HG03565 (cell line): ENCODE data around the gene TBC1D10A.
A peak's percentile ranks its signal among the peaks of the same experiment; 100 is the strongest.

Source experiments
- ATAC-seq: cut with Tn5 transposase; IDR thresholded peaks from one replicate; pipeline ENCODE4 v1.9.1; 2021; ENCODE audit warnings: mild to moderate bottlenecking, moderate library complexity; ENCODE audit not compliant: unreplicated experiment

The TBC1D10A gene

DNA sequence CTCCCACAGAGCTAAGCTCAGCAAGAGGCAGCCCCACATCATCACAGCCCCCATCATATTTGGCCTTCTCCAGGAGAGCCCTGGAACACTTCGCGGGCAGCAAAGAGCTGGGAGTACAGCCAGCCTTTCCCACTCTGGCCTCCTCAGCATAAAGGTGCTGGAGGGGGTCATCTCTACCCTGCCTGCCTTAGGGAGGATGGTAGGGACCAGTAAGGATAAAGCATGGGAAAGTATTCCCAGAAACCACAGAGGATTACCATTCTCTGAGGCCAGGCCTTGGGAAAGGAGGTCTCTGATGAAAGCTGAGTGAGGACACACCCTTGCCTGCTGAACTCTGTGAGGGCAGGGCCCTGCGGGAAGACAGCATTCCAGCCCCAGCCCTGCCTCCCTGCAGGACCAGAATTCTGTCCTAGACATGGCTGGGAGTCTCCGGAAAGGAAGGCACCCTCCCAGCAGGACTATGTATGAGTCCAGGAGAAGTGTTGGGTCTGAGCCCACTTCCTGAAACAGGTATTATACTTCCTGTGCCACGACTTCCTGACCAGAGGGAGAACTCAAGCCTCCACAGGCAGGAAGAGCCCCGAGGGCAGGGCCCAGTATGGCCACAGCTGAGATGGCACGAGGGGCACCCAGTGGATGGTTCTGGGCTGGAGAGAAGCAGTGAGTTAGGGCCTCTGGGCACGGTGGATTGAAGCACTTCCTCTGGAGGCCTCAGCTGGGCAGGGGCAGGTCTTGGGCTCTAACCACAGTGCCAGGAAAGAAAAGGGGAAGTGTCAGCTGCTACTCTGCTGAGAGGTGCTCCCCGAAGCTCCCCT, 24.5 kb downstream of the TBC1D10A start:
- no peak for ATAC-seq

DNA sequence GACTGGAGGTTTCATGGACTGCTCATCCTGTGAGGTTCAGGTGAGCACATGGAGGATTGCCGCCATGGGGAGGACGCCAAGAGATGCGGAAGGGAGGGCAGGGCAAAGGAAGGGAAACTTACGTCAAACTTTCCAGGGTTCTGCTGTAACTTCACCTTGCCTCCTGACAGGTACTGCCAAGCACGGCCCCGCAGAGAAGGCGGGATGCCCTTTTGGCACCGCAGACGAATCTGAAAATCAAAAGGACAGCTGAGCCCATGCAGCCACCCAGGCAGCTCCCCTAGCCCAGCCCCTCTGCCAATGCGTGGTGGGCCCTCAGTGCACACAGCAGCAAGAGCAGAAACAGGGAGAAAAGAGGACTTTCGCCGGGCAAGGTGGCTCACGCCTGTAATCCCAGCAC, 27.4 kb downstream of the TBC1D10A start:
- no peak for ATAC-seq

DNA sequence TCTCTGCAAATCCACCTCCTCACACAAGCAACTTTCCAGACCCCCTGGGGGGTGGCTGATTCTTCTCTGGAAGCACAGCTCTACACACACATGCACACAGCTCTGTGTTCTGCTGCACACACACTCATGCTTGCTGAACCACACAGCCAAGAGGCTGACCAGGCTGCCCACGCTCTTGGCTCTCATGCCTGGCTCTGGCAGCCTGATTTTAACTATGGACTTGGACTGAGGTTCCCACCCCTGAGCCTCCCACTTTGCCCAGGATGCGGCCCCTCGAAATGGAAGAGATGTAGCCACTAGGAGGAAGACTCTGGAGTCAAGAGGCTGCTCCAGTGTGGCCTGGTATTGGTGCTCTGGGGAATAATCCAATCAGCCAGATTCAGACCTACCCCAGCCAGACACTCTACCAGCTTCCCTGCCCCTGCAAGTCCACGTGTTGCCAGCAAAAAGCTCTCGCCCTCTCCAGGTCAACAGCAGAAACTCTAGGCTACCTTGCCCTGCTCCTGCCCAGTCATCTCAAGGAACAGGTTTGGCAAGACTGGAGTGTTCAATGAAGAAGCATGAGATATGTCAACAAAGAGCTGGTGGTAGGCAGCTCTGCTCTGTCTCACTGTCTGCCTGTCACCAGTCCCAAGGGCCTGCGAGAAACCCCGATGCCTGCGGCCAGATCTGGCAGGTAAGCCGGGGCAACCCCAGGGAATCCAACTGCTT, 28.6 kb downstream of the TBC1D10A start:
- no peak for ATAC-seq

DNA sequence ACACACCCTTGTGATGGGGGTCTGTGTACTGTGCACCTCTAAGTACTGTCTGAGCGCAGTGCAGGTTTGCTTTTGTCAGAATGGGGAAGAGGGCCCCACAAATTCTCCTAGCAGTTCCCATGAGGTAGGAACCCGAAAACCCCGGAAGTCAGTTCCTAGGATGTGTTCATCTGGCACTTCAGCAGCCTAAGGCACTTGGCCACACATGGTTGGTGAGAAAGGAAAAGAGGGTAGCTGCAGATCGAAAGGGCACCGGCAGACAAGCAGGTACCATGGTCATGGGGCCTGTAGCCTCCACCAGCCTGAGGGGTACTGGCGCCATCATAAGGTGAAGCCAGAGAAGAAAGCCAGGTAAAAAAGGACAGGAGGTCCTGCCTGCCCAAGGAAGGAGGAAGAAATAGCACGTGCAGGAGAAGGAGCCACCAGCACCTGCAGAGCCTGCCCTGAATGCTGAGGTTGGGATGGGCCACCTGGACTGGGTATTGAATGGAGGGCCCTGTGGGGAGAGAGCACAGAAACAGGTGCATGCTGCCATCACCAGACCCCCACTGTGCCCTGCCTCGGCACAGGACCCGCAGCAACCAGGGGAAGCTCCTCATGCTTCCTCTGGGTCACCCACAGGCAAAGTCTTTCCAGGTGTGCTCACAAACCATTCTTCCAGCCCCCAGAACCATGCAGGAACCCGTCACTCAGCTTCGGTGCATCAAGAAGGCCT, 29.3 kb downstream of the TBC1D10A start:
- ATAC-seq, result no peak

DNA sequence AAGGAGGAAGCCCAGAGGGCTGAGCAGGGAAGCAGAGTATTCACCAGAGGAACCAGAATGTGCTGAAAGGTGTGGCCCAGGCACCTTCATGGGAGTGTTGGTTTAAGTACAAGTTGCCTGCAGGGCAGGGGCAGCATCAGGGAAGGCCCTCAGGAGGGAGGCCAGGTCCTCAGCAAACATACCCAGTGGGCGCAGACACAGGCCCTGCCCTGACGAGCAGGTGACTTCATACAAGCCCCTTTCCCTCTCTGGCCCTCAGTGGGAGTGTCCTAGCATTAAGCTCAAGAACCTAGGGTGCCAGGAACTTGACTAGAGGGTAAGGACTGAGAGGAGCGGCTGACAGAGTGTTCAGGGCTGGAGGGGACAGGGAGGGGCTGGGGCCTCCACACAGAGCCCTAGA, 29.9 kb downstream of the TBC1D10A start:
- ATAC-seq, result no peak

DNA sequence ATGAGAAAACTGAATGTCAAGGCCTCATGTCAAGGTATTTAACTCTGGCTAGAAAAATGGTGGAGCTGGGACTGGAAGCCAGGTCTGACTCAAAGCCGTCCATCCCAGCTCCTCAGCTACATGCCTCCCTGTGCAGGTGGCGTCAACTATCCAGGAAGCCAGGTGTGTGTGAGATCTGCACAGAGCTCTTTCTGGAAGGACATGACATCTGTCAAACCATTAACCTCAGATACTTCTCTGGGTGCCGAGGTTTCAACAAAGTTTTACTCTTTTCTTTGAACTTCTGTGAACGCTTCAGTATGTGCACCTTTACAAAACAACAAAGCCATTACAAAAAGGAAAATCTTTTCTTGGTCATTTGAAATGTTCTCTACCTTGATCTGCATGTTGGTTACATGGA, 30.4 kb downstream of the TBC1D10A start:
- no peak for ATAC-seq

DNA sequence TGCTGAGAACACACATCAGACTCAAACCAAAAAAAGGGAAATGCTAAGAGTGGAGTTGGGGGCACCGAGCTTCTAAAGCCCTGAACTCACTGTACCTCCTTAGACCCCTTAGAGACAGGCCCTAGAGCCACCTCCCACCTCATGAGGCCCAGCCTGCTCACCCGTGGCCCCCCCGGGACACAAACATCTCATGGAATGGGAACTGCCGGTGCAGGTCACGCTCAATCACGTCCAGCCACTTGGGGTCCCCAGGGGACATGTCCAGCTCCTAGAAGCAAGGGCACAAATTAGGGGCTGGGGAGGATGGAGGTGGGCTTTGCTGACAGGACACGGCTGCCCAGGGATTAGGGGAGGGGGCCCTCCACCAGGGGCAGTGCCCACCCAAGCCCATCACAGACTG, 31.2 kb downstream of the TBC1D10A start:
- no peak for ATAC-seq

DNA sequence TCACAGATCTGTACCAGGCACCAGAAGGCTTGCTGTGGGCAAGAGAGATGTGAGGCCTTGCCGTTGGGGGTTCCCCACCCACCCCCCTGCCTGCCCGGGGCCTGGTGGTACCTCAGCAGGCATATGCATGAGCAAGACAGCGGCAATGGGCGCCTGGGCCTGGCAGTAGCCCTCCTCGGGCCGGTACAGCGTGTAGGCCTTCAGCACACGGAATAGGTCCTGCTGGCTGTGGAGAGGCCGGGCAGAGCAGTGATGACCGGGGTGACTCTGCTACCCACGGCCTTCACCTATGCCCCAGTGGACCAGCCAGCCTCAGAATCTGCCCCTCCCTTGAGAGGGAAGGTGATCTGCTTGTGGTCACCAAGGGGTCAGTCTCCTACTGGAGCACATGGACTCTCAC, 31.9 kb downstream of the TBC1D10A start:
- ATAC-seq, result no peak

DNA sequence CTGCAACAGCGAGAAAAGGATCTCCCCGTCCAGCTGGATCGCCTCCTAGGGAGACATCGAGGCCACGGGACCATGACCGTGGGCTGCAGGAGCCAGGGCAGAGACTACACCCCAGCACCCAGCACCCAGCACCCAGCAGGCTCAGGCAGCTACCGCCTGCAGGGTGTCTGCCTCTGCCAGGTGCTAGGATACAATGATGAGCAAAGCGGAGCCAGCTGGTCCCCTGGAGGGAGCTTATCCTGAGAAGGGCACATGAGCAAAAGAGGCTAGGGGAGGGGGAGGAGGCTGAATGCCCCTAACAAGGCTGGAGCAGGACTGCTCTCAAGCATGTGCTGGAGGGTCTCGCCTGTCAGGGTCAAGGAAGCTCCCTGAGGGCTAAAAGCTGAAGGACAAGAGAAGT, 32.7 kb downstream of the TBC1D10A start:
- no peak for ATAC-seq

DNA sequence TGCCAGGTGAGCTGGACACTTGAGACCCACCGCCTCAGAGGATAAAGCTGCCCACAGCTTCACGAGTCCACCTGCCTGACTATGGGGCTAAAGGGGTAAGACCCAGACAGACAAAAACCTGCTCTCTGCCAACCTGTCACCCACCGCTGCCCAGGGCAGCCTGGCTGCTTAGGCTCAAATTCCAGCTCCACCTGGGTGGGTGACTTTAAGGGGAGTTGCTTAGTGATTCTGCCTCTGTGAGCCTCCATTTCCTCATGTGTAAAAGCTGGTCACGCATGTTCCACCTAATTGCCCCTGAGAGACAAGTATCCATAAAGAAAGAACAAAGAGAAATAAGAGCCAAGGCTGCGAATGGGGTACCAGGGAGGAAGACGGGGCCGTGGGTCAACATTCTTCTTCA, 33.7 kb downstream of the TBC1D10A start:
- no peak for ATAC-seq

DNA sequence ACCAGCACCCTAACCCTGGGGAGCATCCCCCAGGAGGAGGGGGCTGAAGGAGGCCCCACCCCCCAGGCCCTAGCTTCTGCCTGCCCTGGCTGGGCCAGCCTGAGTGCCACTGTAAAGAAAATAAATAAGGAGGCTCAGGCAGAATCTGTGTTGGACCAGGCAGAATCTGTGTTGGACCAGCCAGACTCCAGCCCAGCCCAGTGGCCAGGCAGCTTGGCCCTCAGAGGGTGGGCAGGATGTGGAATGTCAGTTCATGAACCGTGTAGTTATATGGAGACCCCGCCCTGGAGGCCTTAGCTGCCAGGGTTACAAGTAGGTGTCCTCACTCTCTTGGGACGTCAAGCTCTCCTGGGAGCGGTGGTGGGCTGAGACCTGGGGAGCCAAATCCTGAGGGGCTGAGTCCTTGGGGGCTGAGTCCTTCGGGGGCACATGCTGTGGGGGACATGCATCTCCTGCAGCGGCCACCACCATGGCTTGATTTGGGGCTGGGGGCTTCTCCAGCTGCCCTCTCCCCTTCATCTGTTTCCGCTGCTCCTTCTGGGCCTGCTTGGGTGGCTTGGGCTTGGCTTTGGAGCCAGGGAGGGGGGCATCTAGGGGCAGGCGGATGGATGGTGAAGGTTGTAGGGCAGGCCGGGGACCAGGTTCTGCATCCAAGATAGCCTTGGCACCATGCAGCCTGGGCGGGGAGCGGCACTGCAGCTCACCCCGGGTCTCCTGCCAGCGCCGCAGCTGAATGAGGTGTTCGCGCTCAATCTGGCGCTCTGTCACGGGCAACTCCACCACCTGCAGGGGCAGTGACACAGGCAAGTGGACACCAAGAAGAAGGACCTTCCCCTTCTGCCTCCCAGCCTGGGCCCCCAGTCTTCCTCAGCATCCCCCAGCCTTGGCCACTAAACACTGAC, 34.4 kb downstream of the TBC1D10A start:
- no peak for ATAC-seq

DNA sequence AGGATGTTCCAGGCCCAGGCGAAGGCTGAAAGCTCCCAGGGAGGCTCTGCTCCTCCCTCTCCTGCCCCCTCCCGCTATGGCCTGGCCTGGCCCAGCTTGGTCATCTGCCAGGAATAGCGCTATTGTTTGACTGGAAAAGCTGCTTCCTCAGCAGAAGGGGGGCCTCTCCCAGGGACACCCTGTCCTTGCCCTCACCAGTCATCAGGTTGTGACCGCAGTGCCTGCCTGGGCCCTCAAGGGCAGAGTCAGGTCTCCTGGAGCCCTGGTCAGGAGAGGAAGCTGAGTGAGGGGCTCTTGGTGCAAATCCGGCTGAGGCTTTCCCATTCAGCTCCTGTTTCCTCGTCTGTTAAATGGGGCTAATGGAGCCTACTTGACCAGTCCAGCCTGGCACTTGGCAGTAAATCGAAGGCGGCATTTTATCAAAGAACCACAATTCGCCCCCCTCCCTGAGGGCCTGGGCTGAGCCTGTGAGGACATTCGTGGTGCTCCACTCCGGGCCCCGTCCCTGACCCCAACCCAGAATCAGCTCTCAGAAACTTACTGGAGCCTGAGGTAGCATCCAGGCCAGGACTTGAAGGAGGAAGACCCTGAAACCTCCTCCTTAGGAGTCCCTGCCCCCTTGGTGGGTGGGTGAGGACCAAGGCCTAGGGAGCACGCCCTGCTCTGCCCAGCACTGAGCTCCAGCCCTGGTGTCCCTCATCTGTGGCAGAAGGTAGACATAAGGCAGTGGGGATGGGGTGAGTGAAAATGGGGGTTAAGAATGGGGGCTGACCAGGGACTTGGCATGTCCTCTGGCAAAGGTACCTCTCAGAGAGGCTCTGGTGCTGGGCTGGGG, 35.5 kb downstream of the TBC1D10A start:
- ATAC-seq, result no peak

DNA sequence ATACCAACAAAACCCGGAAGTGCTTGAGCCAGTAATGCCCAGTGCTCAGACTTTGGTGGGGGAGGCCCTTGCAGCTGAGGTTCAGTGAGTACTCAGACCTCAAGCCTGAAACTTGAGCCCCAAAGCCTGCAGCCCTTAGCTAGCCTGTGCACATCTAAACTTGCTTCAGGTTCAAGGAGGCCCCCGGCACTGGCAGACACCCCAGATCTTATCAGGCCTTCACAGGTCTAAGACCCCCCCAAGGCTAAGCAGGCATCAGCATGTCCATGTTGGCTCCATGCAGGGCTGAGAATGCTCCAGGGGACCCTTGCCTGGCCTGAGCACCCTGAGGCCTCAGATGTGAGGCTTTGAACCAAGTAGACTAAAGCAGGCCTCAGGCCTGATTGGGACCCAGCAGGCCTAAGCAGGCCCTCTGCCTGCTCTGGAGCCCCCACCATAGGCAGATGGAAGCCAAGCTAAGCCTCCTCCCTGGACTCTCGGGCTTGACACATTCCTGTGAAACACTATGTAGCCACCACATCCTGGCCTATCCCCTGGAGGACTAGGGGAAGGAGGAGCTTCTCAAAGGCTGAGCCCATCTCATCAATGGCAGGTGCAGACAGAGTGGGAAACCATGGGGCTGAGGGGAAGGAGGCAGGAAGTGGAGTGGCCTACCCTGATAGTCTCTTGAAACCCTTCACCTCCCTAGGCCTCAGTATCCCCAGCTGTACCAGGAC, 36.2 kb downstream of the TBC1D10A start:
- no peak for ATAC-seq

DNA sequence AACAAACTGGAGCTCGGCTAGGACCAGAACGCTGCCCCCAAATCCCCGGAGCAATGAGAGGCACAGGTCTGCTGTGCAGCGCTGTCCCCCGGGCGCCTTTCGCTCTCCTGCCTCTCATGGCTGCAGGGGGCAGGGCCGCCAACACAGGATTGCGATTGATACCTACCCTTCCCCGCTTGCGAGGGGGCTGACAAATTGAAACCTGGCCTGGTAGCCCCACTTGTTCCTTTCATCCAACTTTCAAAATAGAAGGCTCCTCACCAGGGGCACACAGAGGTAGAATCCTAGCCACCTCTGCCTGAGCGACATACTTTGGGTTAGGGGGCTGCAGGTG, 36.8 kb downstream of the TBC1D10A start:
- no peak for ATAC-seq

DNA sequence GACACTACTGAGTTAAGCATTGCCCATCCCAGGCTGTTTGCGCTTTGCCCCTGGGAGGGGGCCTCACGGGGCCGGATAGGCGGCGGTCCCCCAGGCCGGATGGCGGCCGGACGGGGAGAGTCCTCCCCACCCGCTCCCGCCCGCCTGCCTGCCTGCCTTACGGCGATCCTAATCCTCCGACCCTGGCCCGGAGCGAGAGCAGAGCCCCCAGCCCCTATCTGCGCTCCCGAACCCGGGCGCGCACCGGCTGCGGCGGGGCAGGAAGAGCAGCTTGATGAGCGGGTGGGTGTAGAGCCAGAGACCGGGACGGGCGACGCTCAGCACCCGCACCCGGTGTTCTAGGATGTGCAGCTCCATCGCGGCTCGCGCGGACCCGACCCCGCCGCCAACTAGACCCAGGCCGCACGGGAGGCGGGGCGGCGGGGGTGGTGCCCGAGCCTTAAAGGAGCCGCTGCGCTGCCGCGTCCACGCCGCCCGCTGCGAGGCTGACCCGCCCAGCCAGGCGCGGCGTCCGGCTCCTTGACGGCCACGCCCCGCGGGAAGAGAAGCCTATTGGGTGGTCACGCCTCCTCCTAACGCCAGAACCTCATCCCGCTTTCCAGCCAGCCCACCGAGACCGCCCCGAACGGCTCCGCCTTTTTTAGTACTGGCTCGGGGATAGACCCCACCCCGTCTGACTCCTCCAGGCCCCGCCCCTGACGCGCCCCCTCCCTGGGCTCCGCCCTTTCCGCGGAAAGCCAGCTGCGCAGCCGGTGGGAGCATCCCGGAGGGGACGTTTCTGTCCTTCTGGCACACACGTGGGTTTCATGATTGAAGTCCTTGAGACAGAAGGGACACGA, 37.4 kb downstream of the TBC1D10A start, which contains the start of gene CASTOR1:
Gene CASTOR1 (minus strand): TSS at position 365 of the 839 bp plus-strand sequence. CDS start 8 bp downstream, at position 357.
- ATAC-seq, result peak; percentile 40

DNA sequence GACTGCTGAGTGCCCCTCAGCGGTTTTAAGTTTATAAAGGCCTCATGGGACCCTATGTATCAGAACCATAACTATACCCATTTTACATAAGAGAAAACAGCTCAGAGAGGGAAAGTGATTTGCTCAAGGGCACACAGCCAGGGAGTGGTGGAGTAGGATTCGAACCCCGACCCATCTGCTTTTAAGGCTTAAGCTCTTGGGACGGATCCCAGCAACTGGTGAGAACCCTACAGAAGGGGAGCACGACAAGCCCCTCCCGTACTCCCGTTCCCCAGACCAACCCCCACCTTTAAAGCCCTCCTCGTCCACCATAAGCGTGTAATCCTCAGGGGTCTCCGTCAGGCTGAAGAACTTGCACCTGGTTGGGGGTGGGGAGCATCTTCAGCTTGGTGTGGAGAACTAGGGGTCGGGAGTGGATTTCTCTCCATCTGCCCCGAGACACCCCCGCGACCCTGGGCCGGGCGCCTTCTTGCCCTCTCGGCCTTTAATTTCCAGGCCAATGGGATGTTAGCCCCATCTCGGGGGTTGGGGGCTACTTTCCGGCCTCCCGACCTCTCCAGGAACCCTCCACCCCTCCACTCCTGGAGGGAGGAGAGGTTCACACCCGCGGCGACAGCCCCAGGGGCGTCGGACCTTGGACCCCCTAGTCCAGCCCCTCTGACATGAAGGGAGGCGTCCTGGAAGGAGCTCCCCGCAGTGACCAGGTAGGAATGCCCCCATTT, 38.2 kb downstream of the TBC1D10A start:
- ATAC-seq, result no peak

DNA sequence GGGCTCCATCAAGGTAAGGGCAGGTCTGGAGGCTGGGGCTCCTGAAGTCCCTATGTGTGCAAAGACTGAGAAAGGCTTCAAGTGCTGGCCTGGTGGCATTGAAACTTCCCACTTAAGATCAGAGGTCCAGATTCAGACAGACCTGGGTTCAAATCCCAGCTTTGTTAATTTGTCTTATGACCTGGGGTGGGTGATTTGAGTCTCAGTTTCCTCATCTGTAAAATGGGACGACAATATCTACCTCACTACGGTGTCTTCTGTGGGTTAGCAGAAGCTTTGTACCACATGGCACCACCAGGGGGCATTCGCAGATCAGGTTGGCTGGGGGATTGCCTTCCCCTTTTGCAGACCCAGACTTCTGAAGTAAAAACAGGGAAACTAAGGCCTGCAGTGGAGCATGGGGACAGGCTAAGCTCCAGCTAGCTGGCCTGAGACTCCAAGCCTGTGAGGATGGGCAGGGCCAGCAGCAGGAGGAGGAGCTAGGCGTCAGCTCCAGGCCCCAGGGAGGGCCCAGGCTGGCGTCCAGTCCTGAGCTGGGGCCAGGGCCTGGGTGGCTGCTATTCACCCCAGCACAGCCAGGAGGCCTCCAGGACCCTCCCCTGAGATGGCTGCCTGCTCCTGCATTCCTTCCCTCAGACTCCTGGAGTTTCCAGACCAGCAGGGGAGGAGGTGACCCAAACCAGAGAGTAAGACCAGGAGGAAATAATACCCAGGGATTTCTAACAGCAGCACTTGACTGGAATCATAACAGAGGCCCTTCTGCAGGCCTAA, 38.9 kb downstream of the TBC1D10A start:
- no peak for ATAC-seq
